Measurements from ENCODE around the gene SESTD1. TPM values are rescaled to one million over a fixed set of nuclear protein-coding genes. Genes with fewer than 3 reads are reported as not detected.

SESTD1 gene
- total and polyA plus RNA-seq, 2 of the 8 experiments (the other 6 are each of a cell fraction or from before 2014, with no cell fraction given) = 5.2 to 49.6 TPM

GRCh38 chr2:179250095-179250494 lies 14.5 kb downstream of the SESTD1 start:
- DNase-seq (ENCODE audit: low read depth in 1 of 2, low spot score in 2 of 2) (no peak), FAIRE-seq (no peak)
- Histone ChIP-seq H2AFZ (ENCODE audit: low read length) (no peak overlapping the region), H4K20me1 (replicated peaks in 1 of 2; ENCODE audit: control insufficient read depth in 1 of 2, insufficient read depth in 2 of 2, low read length in 2 of 2) (no peaks in the 10 kb centered on the region), H3K9me3 (ENCODE audit: insufficient read depth in 2 of 2, low read depth in 1 of 2, low read length in 1 of 2) (no peaks in the 10 kb centered on the region), H2AK5ac (ENCODE audit: low read depth, low read length) (no peak overlapping the region), H3K79me1 (ENCODE audit: low read depth, low read length) (no peaks in the 10 kb centered on the region; the same call in 1 of the 2 replicates), H2BK20ac (ENCODE audit: low read length) (no peak overlapping the region), H4K5ac (ENCODE audit: insufficient read length, low read depth, low read length) (no peak overlapping the region), H4K91ac (replicated peaks; ENCODE audit: insufficient read length, low read length) (no peak overlapping the region), H3K4ac (replicated peaks; ENCODE audit: insufficient read length, low read depth, low read length) (no peak overlapping the region), H3K79me2 (ENCODE audit: control insufficient read depth in 1 of 2, insufficient read depth in 2 of 2, low read length in 2 of 2) (peaks cover 0 to 62% of the 10 kb centered on the region in 2 experiments; a peak in 2 of 4 replicates), H3K23ac (ENCODE audit: insufficient read length) (no peak overlapping the region), H3K36me3 (ENCODE audit: control insufficient read depth in 2 of 4, insufficient read depth in 4 of 4, low read length in 3 of 4) (no peaks in the 10 kb centered on the region), H3K18ac (ENCODE audit: extremely low read depth, low read length) (no peak overlapping the region), H2BK120ac (replicated peaks; ENCODE audit: low read depth, low read length) (no peak overlapping the region), H2BK12ac (ENCODE audit: low read depth, low read length) (no peak overlapping the region), H3K9ac (replicated peaks in 1 of 4; ENCODE audit: extremely low read depth in 1 of 4, low read depth in 3 of 4, low read length in 3 of 4) (no peak overlapping the region), H3K56ac (replicated peaks; ENCODE audit: insufficient read length, low read depth, low read length) (no peak overlapping the region), H4K8ac (ENCODE audit: extremely low read depth, insufficient read depth, low read length) (no peak overlapping the region), H3K4me2 (ENCODE audit: insufficient read depth in 1 of 2, low read depth in 2 of 2, low read length in 2 of 2) (no peak overlapping the region), H2BK15ac (ENCODE audit: low read length) (no peak overlapping the region), H3K4me1 (replicated peaks in 1 of 4; ENCODE audit: control insufficient read depth in 3 of 4, insufficient read depth in 4 of 4, low read length in 3 of 4) (peaks cover 0 to 3% (median 0%) of the 10 kb centered on the region in 4 experiments; a peak in 1 of 7 replicates), H3K27me3 (replicated peaks in 1 of 4; ENCODE audit: control insufficient read depth in 3 of 4, extremely low read depth in 1 of 4, insufficient read depth in 3 of 4, low read length in 3 of 4) (no peaks in the 10 kb centered on the region), H2BK5ac (ENCODE audit: low read depth, low read length) (no peak overlapping the region), H3K14ac (ENCODE audit: insufficient read length) (no peak overlapping the region), H3K4me3 (ENCODE audit: extremely low read depth in 1 of 4, insufficient read depth in 2 of 4, low read depth in 3 of 4, low read length in 4 of 4) (no peak overlapping the region), H3K27ac (ENCODE audit: low read depth, low read length) (no peak overlapping the region), H3K23me2 (ENCODE audit: low read depth, low read length) (no peaks in the 10 kb centered on the region)
- POLR2A ChIA-PET (ENCODE audit: partially characterized antibody) = no interaction called here
- TF ChIP-seq, protein P1, sequence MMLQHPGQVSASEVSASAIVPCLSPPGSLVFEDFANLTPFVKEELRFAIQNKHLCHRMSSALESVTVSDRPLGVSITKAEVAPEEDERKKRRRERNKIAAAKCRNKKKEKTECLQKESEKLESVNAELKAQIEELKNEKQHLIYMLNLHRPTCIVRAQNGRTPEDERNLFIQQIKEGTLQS (IDR thresholded peaks at IDR 0.05; ENCODE audit: insufficient read depth, low read depth, low read length) = no peak
- TF ChIP-seq POLR2A (IDR thresholded peaks at IDR 0.05; ENCODE audit: control extremely low read depth in 1 of 2, low read depth in 2 of 2, low read length in 2 of 2) = no peak
- TF ChIP-seq ATF2 (IDR thresholded peaks at IDR 0.05; ENCODE audit: low read length) = no peak
- TF ChIP-seq SRF (IDR thresholded peaks at IDR 0.05; ENCODE audit: low read depth, low read length) = no peak
- no peak for TF ChIP-seq CREB1 (IDR thresholded peaks at IDR 0.05)
- TF ChIP-seq ASH2L (IDR thresholded peaks at IDR 0.05; ENCODE audit: low read length) = no peak
- TF ChIP-seq SUZ12 (IDR thresholded peaks at IDR 0.05; ENCODE audit: low read length) = no peak
- CTCF ChIA-PET (ENCODE audit: partially characterized antibody) = interaction anchor here (1.4 kb wide), 1 partner anchor 31 kb away, joined by 3 read pairs; no protein-coding TSS in a partner anchor
- WGBS, 2 experiments (ENCODE audit: extremely low coverage in 1 of 2, insufficient coverage in 1 of 2, insufficient read length in 1 of 2, insufficient replicate concordance in 2 of 2, low coverage in 1 of 2, low lambda C conversion rate in 2 of 2, missing lambda C conversion rate in 1 of 2) = 89% methylated on average over 3 of the region's 3 CpGs; no CpG with 5 or more reads in 1 of the 2 experiments
